Heart right ventricle (tissue), 16 donors: ENCODE measurements around the gene RNF144B. TPM values are rescaled to one million over a fixed set of nuclear protein-coding genes. Genes with fewer than 3 reads are reported as not detected.
A peak's percentile ranks its signal among the peaks of the same experiment; 100 is the strongest.

Experiments
- ATAC-seq, 8 donors: fragments of 200-7000 bp; cut with Tn5 transposase; one replicate each; pipeline ENCODE4 v1.9.1; 2020; ENCODE audit warnings: mild to moderate bottlenecking in 8 of 8, moderate library complexity in 8 of 8, moderate number of reproducible peaks in 1 of 8
- DNase-seq, 2 donors: peaks; one replicate each; pipeline ENCODE4 v3.0.0-alpha.2; 2020
- H3K27ac ChIP-seq, 10 donors: fragments of 200-600 bp; sonication (generic) in 2 of 10; one replicate each; pipeline versions ENCODE4 v1.5.0 to v1.8.0; 2020 to 2022; ENCODE audit warnings: mild to moderate bottlenecking in 3 of 10
- H3K27me3 ChIP-seq, 7 donors: fragments of 200-600 bp; one replicate each; pipeline ENCODE4 v1.8.0; 2021 to 2022; ENCODE audit warnings: mild to moderate bottlenecking in 2 of 7
- H3K36me3 ChIP-seq, 9 donors: fragments of 200-600 bp; sonication (generic) in 1 of 9; one replicate each; pipeline versions ENCODE4 v1.5.0 to v1.8.0; 2020 to 2022; ENCODE audit warnings: mild to moderate bottlenecking in 2 of 9
- H3K4me1 ChIP-seq, 9 donors: fragments of 200-600 bp; sonication (generic) in 1 of 9; one replicate each; pipeline versions ENCODE4 v1.5.0 to v1.8.0; 2020 to 2022; ENCODE audit warnings: mild to moderate bottlenecking in 4 of 9
- H3K4me3 ChIP-seq, 10 donors: fragments of 200-600 bp; sonication (generic) in 2 of 10; one replicate each; pipeline versions ENCODE4 v1.5.0 to v1.8.0; 2020 to 2022; ENCODE audit warnings: mild to moderate bottlenecking in 7 of 10, moderate library complexity in 2 of 10
- H3K9me3 ChIP-seq, 11 donors: fragments of 200-600 bp in 10 of 11; sonication (generic) in 2 of 11; one replicate each; pipeline versions ENCODE4 v1.5.0 to v1.8.0; 2013 to 2022; ENCODE audit warnings: mild to moderate bottlenecking in 2 of 11, control low read depth in 1 of 11, moderate library complexity in 1 of 11
- CTCF ChIP-seq, 9 donors: fragments of 200-600 bp; sonication (generic) in 2 of 9; IDR thresholded peaks; one replicate each; pipeline versions ENCODE4 v1.5.0 to v1.8.0; 2021 to 2022; ENCODE audit warnings: antibody characterized with exemption in 9 of 9, mild to moderate bottlenecking in 5 of 9, moderate library complexity in 1 of 9
- WGBS, 2 donors: extraction: QIAGEN DNeasy Blood & Tissue Kit; methylation state at CpG; one replicate each; pipeline ENCODE4 v1.1.7; 2013; ENCODE audit warnings: inconsistent platforms in 1 of 2; 5-methylcytosine and 5-hydroxymethylcytosine counted together
- intact Hi-C, 10 donors: fragments of 100-400 bp; cut with DNase I; formaldehyde crosslinking; loops; one replicate each; pipeline versions ENCODE4 v1.11.1 to v1.14.2; 2022
- polyA plus RNA-seq, 2 donors: library from polyadenylated mRNA; stranded (reverse); fragments of 200-250 nt; gene quantifications; one replicate each; pipeline ENCODE4 v1.2.3, GENCODE V29; 2013
- total RNA-seq, 10 donors: library from RNA; stranded (reverse); fragmentation: NEBNext Ultra II Directional in 3 of 10; extraction: Animal tissue kit (Norgen Biotek cat#: 25700) in 3 of 10; gene quantifications; one replicate each; pipeline versions ENCODE4 v1.2.1 to v1.2.4, GENCODE V29; 2021 to 2023
- donor health status: Arrhythmogenic right ventricular cardiomyopathy.
- donor health status: ischemic (EF 13 %, LVEDD 7.1; RV severe dilation, severe dysfunction).
- donor health status: healthy with polysubstance abuse.
- donor health status: DM: no; HTN: yes; CAD: no.
- donor health status: DM: no; HTN: no; CAD: no.
- donor health status: ischemic (EF 25% LVEDD 6.9; RV normal size, moderate dysfunction).
- donor health status: ischemic (EF 25% LVEDD 5.7; RV mildly dilated, moderate dysfunction).
- donor health status: healthy.
- donor health status: DM: yes; HTN: yes; CAD: no.
- donor health status: Ischemic cardiomyopathy.
- donor health status: ischemic (EF 35%, LVEDD 5.7; RV mildly dilated, moderate dysfunction).
- donor health status: nonischemic (EF 11% LVEDD 7.7; RV severe dilation, severe dysfunction).
- donor health status: DM: yes; HTN: yes; CAD: no.
- donor health status: PGD.
- donor health status: ischemic (EF 29% LVEDD 5.4; RV normal size, mild dysfunction).
- donor health status: nonischemic (EF 23%, LVEDD 6.1; RV moderate dilation, normal function).

RNF144B gene
- total and polyA plus RNA-seq, 12 donors: 4.6 to 25.5 (median 9.4) TPM

- ATAC-seq (peak in 2 of 8 donors; percentile 9 to 22), DNase-seq (no peak)
- no peaks in the 10 kb centered on the region for H3K9me3 ChIP-seq
- no peak overlapping the region for H3K27ac ChIP-seq
- intact Hi-C loops: no loop called here
- H3K27me3 ChIP-seq: no peaks in the 10 kb centered on the region
- H3K4me3 ChIP-seq: no peak overlapping the region
- no peak for TF ChIP-seq CTCF (IDR thresholded peaks at IDR 0.05)
- H3K36me3 ChIP-seq: peaks cover 0 to 25% (median 0%) of the 10 kb centered on the region in 9 donors
- WGBS, 2 donors: 83 to 87% methylated on average over 15 of the region's 15 CpGs
- peaks cover 0 to 10% (median 0%) of the 10 kb centered on the region in 9 donors for H3K4me1 ChIP-seq
Observed at GRCh38 chr6:18471232-18471964, 84.2 kb downstream of the RNF144B start.

DNA sequence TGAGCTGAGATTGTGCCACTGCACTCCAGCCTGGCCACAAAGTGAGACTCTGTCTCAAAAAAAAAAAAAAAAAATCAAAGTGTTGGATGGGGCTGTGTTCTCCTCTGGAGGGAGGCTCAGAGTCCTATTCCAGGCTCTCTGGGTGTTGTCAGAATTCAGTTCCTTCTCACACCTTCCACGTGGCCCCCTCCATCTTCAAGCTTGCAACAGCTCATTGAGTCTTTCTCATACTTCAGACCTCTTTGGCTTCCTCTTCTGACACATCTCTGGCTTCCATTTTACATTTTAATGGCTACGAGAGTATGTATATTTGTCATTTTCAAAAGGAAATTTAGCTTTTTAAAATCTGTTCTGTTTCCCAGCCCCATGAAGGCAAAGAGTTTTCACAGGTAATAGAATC, 85.8 kb downstream of the RNF144B start:
- no peak overlapping the region for H3K27ac ChIP-seq
- no peak for ATAC-seq
- WGBS, 2 donors: 81 to 85% methylated on average over 2 of the region's 2 CpGs

DNA sequence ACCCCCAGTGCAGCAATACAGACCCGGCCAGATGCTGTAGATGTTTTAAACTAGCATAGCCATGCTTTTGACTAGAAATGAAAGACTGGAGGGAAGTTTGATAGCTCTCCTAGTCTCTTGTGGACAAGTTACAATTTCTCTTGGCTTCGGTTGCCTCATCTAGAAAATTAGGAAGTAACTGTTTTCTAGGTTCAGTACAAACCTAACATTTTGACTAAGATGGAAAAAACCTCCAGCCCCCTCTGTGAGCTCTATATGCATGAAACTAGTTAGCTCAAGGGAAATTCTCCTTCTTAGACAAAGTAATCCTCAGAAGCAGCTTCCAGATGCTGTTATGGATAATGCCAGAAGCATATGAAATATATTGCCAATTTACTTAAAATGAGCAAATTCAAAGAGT, 86.6 kb downstream of the RNF144B start:
- intact Hi-C loops: no loop called here
- 82 to 85% methylated on average over 2 of the region's 2 CpGs for WGBS, 2 donors

More for the DNA sequence above, 85.8 kb downstream of the RNF144B start:
- Histone ChIP-seq H3K36me3 (peaks cover 0 to 9% (median 0%) of the 10 kb centered on the region in 9 donors), H3K9me3 (no peaks in the 10 kb centered on the region), H3K27me3 (no peaks in the 10 kb centered on the region), H3K4me3 (no peak overlapping the region), H3K4me1 (peaks cover 0 to 16% (median 8%) of the 10 kb centered on the region in 9 donors)
- no peak for DNase-seq
- intact Hi-C loops: no loop called here
- TF ChIP-seq CTCF (IDR thresholded peaks at IDR 0.05): no peak

More for the DNA sequence above, 86.6 kb downstream of the RNF144B start:
- Histone ChIP-seq H3K4me3 (no peak overlapping the region), H3K27me3 (no peaks in the 10 kb centered on the region), H3K27ac (no peak overlapping the region), H3K4me1 (peaks cover 0 to 22% (median 12%) of the 10 kb centered on the region in 9 donors), H3K9me3 (no peaks in the 10 kb centered on the region), H3K36me3 (peaks cover 0 to 1% (median 0%) of the 10 kb centered on the region in 9 donors)
- ATAC-seq (peak in 1 of 8 donors; percentile 29), DNase-seq (no peak)
- TF ChIP-seq CTCF (IDR thresholded peaks at IDR 0.05): no peak
